Measurements from ENCODE around the gene ROBO2. TPM values are rescaled to one million over a fixed set of nuclear protein-coding genes. Genes with fewer than 3 reads are reported as not detected.

ROBO2 gene
- polyA plus RNA-seq, 1 donor = 2.2 TPM

DNA sequence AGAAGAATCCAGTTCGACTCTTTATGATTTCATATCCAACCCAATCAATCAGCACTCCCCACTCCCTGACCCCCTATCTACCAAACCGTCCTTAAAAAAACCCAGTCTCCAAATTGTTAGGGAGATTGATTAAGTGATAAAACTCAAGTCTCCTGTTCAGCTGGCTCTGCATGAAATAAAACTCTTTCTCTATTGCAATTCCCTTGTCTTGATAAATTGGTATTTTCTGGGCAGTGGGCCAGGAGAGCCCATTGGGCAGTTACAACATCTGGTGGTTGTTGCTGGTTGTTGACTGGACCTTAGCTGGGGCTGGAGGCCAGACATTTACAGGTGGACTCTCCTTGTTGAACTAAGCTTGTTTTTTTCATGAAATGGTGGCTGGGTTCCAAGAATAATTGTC, 642.3 kb downstream of the ROBO2 start:
- no peak for DNase-seq (ENCODE audit: low read depth)

DNA sequence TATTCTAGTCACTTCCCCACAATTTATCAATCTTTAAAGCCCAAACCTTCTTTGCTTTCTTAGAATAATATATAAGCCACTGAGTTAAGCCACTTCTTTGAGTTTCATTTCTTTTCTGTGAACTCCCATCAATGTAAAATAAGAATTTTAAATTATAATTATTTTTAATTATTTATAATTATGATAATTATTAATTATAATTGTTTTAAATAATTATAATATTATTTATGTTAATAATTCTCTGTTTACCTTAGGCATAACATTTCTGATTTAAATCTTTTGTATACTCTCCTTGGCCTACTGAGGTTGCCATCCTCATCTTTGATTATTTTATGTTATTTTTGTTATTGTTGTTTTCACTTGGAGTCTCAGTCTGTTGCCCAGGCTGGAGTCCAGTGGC, 644.2 kb downstream of the ROBO2 start:
- DNase-seq (ENCODE audit: low read depth) = no peak

DNA sequence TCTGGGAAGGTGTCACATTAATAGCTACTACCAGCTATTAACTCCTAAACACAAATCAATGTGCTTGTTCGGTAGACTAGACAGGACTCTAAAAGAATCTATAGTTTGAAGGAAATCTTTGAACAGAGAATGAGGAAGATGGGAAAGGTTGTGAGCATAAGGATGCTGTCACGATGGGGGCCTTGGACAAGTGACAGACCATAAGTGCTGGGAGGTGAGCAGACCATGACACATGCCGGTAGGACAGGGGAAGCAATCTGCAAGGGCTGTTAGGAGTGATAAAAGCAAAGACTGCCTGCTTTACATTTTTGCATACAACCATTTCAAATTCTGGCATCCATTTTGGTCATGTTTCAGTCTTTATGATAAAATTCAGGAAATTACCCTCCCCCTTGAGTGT, 645.8 kb downstream of the ROBO2 start:
- no peak for DNase-seq (ENCODE audit: low read depth)

DNA sequence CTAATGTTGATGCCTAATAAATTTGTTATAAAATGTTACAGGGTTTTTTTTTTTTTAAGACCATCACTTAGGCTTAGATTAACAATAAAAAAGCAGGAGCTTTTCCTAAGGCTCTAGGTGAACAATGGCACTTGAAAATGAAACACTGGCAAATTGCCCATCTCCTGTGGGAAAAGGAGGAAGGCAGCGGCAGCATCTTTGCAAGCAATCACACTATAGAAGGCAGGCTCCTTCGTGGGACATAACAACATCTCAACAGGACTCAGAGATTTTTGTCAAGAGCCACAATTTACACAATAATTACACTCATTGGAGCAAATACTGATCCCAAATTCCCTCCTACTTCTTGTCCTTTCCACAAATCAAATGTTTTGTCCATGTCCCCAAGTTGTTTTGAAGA, 646.7 kb downstream of the ROBO2 start:
- no peak for DNase-seq (ENCODE audit: low read depth)

DNA sequence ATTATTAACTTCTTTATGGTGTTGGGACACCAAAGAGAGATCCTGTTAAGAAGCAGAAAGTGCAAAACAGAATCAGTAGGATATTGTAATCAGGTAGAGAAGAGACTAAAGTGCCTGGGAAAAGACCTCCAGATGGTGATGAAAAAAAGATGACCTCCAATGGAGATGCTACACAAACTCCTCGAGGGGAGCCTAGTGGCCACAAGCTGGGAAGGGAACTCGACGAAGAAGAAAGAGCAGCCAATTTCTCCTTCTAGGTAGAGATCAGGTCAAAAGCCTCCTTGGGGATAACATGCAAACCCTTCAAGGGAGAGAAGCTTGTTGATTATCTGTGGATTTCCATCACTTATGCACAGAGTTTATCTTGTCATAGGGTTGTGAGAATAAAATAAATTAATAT, 647.6 kb downstream of the ROBO2 start:
- no peak for DNase-seq (ENCODE audit: low read depth)

DNA sequence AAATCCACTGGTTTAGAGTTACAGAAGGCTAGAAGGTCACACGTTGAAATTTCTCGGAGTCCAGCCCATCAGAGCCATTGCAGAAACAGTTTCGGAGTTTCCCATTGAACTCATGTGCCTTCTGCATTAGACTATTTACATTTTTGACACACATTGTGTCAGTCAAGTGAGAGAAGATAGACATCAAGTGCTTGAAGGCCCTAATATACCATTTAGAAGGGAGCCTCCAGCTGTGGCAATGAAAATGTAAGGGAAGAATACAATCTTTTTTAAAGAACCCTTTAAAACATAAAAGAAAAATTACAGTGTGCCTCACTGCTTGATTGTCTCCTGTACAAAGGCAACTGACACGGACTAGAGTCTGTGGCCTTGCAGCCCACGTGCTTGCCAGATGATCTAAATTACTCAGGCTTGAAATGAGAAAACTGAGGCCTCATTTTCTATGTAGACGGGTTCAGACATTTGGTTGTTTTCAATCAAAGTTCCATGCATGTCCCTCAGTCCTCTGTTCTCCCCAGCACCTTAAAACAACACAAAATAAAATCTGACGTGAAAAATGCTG, 650.5 kb downstream of the ROBO2 start:
- no peak for DNase-seq (ENCODE audit: low read depth)

DNA sequence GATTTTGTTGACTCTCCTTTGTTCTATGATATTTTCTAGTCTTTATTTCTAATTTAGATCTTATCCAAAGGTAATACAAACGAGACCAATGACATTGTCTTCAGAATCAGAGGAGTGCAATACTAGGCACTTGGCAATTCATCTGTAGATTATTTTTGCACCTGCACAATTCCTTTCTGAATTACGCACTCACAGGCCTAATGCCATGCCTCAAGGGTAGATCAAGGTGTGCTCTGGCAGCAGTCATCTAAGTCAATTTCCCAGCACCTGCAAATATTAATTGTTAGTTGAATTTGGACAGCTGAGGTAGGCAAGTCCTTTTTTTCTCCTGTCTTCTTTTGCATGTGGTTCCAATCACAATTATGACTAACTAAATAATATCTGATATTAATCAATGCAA, 653.2 kb downstream of the ROBO2 start:
- no peak for DNase-seq (ENCODE audit: low read depth)

DNA sequence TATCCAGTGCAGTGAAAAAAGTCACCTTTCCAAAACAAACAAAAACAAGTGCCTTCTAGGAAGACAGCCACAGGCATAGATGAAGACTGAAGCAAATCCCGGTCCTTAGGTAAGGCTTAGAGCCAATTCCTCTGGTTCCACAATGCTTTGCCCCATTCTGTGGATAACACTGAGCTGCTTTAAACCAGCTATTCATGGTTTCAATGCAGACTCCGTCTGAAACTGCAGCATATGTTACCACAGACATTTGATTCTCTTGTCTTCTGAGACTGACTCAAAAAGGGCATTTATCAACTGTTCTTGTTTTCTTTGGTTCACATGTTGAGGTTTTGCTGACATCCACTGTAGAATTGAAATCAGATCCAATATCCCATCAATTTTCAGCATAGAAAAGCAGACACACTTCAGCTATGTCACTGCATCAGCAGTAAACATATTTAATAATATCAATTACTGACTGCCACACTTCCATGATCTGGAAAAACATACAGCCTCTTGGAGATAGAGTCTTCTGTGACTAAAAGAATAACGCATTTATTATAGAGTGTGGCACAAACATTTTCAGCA, 659.3 kb downstream of the ROBO2 start:
- DNase-seq (ENCODE audit: low read depth) = no peak

Data from forelimb muscle (tissue), 1 donor.